H9 (cell line): ENCODE data around the gene TJAP1. TPM values are rescaled to one million over a fixed set of nuclear protein-coding genes. Genes with fewer than 3 reads are reported as not detected.

Source experiments
- DNase-seq: peaks from one replicate; pipeline ENCODE4 v3.0.0-alpha.2; 2017
- H2AFZ ChIP-seq: one replicate; pipeline ENCODE4 v1.6.1; 2013; ENCODE audit warnings: mild to moderate bottlenecking, low read length, control low read depth, moderate library complexity
- H2AK5ac ChIP-seq: 2 replicates; pipeline ENCODE4 v1.6.1; 2013; ENCODE audit warnings: low read length, control low read depth, mixed read lengths; ENCODE audit not compliant: insufficient read length
- H2BK120ac ChIP-seq: one replicate; pipeline ENCODE4 v1.6.1; 2013; ENCODE audit warnings: low read depth, mild to moderate bottlenecking, low read length, control low read depth, inconsistent platforms; ENCODE audit not compliant: poor library complexity, severe bottlenecking
- H2BK12ac ChIP-seq: 2 replicates; pipeline ENCODE4 v1.6.1; 2013; ENCODE audit warnings: low read length, control low read depth, mixed read lengths, low read depth; ENCODE audit not compliant: insufficient read length
- H2BK15ac ChIP-seq: 2 replicates; pipeline ENCODE4 v1.6.1; 2013; ENCODE audit warnings: low read depth, low read length, control low read depth
- H2BK20ac ChIP-seq: one replicate; pipeline ENCODE4 v1.6.1; 2013; ENCODE audit warnings: low read depth, mild to moderate bottlenecking, low read length, control low read depth, inconsistent platforms; ENCODE audit not compliant: poor library complexity, severe bottlenecking
- H2BK5ac ChIP-seq: 2 replicates; pipeline ENCODE4 v1.6.1; 2013; ENCODE audit warnings: low read length, control low read depth, mixed read lengths; ENCODE audit not compliant: insufficient read length
- H3K14ac ChIP-seq: 2 replicates; pipeline ENCODE4 v1.6.1; 2013; ENCODE audit warnings: low read length, control low read depth; ENCODE audit not compliant: insufficient read depth
- H3K18ac ChIP-seq: 2 replicates; pipeline ENCODE4 v1.6.1; 2013; ENCODE audit warnings: low read depth, mild to moderate bottlenecking, mixed read lengths, low read length, control low read depth; ENCODE audit not compliant: insufficient read length
- H3K23ac ChIP-seq: 2 replicates; pipeline ENCODE4 v1.6.1; 2013; ENCODE audit warnings: low read length, control low read depth, mixed read lengths, low read depth; ENCODE audit not compliant: insufficient read length
- H3K23me2 ChIP-seq: 2 replicates; pipeline ENCODE4 v1.6.1; 2013; ENCODE audit warnings: low read depth, mild to moderate bottlenecking, mixed read lengths, low read length, control low read depth; ENCODE audit not compliant: insufficient read length, poor library complexity, severe bottlenecking
- H3K27ac ChIP-seq: 2 replicates; pipeline ENCODE4 v1.5.1; 2013; ENCODE audit warnings: low read length, control low read depth, mixed read lengths, low read depth; ENCODE audit not compliant: insufficient read length
- H3K27me3 ChIP-seq: 2 replicates; pipeline ENCODE4 v1.6.1; 2013; ENCODE audit warnings: low read length, control low read depth, inconsistent platforms; ENCODE audit not compliant: insufficient read depth
- H3K4ac ChIP-seq: 2 replicates; pipeline ENCODE4 v1.6.1; 2013; ENCODE audit warnings: low read depth, mild to moderate bottlenecking, control low read depth, inconsistent platforms, low read length, moderate library complexity
- H3K4me1 ChIP-seq: 2 replicates; pipeline ENCODE4 v1.6.1; 2013; ENCODE audit warnings: low read length, control low read depth, inconsistent platforms; ENCODE audit not compliant: insufficient read depth
- H3K4me2 ChIP-seq: 2 replicates; pipeline ENCODE4 v1.6.1; 2013; ENCODE audit warnings: low read length, control low read depth, mixed read lengths; ENCODE audit not compliant: insufficient read length, insufficient read depth
- H3K56ac ChIP-seq: 2 replicates; pipeline ENCODE4 v1.6.1; 2013; ENCODE audit warnings: low read depth, mild to moderate bottlenecking, mixed read lengths, low read length, control low read depth; ENCODE audit not compliant: insufficient read length
- H3K79me1 ChIP-seq: 2 replicates; pipeline ENCODE4 v1.6.1; 2013; ENCODE audit warnings: low read depth, mild to moderate bottlenecking, moderate library complexity, low read length, control low read depth, inconsistent platforms; ENCODE audit not compliant: insufficient read depth, poor library complexity, severe bottlenecking
- H3K79me2 ChIP-seq: 2 replicates; pipeline ENCODE4 v1.6.1; 2013; ENCODE audit warnings: low read length, control low read depth, inconsistent platforms; ENCODE audit not compliant: insufficient read depth
- H3K9ac ChIP-seq: 2 replicates; pipeline ENCODE4 v1.6.1; 2013; ENCODE audit warnings: low read length, control low read depth, mixed read lengths; ENCODE audit not compliant: insufficient read length; ENCODE audit errors: extremely low read depth
- H3K9me3 ChIP-seq: one replicate; pipeline ENCODE4 v1.6.1; 2013; ENCODE audit warnings: low read depth, low read length, inconsistent platforms; ENCODE audit not compliant: control insufficient read depth
- H3T11ph ChIP-seq: one replicate; pipeline ENCODE4 v1.6.1; 2013; ENCODE audit warnings: mild to moderate bottlenecking, low read length, control low read depth, inconsistent platforms
- H4K20me1 ChIP-seq: one replicate; pipeline ENCODE4 v1.6.1; 2013; ENCODE audit not compliant: control insufficient read depth, insufficient read length, insufficient read depth
- H4K5ac ChIP-seq: 2 replicates; pipeline ENCODE4 v1.6.1; 2013; ENCODE audit warnings: low read depth, mild to moderate bottlenecking, mixed read lengths, low read length, control low read depth; ENCODE audit not compliant: insufficient read length
- H4K8ac ChIP-seq: replicated peaks from 2 replicates; pipeline ENCODE4 v1.6.1; 2013; ENCODE audit warnings: low read length, control low read depth, mixed read lengths, low read depth; ENCODE audit not compliant: insufficient read length
- H4K91ac ChIP-seq: 2 replicates; pipeline ENCODE4 v1.6.1; 2013; ENCODE audit warnings: low read depth, mild to moderate bottlenecking, moderate library complexity, mixed read lengths, low read length, control low read depth; ENCODE audit not compliant: insufficient read length
- H3K27ac Mint-ChIP-seq, 3 experiments: 2 replicates in 2 of 3; 3 replicates in 1 of 3; pipeline ENCODE4 v1.8.0; 2020 to 2021; ENCODE audit warnings: mixed read lengths in 3 of 3, mild to moderate bottlenecking in 1 of 3, moderate library complexity in 1 of 3
- H3K27me3 Mint-ChIP-seq: 2 replicates; pipeline ENCODE4 v1.8.0; 2021; ENCODE audit warnings: low read depth, mild to moderate bottlenecking, moderate library complexity, mixed read lengths
- H3K36me3 Mint-ChIP-seq, 3 experiments: 2 replicates in 2 of 3; 3 replicates in 1 of 3; pipeline ENCODE4 v1.8.0; 2020 to 2021; ENCODE audit warnings: low read depth in 3 of 3, mixed read lengths in 3 of 3; ENCODE audit not compliant: insufficient read depth in 1 of 3
- H3K4me1 Mint-ChIP-seq, 2 experiments: 2 replicates each; pipeline ENCODE4 v1.8.0; 2020; ENCODE audit warnings: mixed read lengths in 2 of 2
- H3K4me3 Mint-ChIP-seq, 2 experiments: 2 replicates in 1 of 2; 3 replicates in 1 of 2; pipeline ENCODE4 v1.8.0; 2020 to 2021; ENCODE audit warnings: mild to moderate bottlenecking in 2 of 2, mixed read lengths in 2 of 2, moderate library complexity in 1 of 2
- H3K9me3 Mint-ChIP-seq, 2 experiments: 2 replicates in 1 of 2; 3 replicates in 1 of 2; pipeline ENCODE4 v1.8.0; 2020; ENCODE audit warnings: mild to moderate bottlenecking in 2 of 2, mixed read lengths in 2 of 2, moderate library complexity in 1 of 2
- WGBS: extraction: QIAGEN DNeasy Blood & Tissue Kit; methylation state at CpG from one replicate; pipeline ENCODE4 v1.1.7; 2013; ENCODE audit warnings: missing lambda C conversion rate, low lambda C conversion rate, mixed read lengths; ENCODE audit not compliant: insufficient read length; ENCODE audit errors: extremely low coverage; 5-methylcytosine and 5-hydroxymethylcytosine counted together
- total RNA-seq: library from RNA; stranded (reverse); gene quantifications from 2 replicates; pipeline ENCODE4 v1.2.1, GENCODE V29; 2021
- TF ChIP-seq, protein P1 (sequence below): fragments of 200-600 bp; sonication (generic); conservative IDR thresholded peaks from 3 replicates; pipeline ENCODE4 v1.8.0; 2021; ENCODE audit warnings: antibody characterized with exemption, mild to moderate bottlenecking

TJAP1 gene
- total RNA-seq, 1 experiment from 2014 or later = 45.1 TPM

DNA sequence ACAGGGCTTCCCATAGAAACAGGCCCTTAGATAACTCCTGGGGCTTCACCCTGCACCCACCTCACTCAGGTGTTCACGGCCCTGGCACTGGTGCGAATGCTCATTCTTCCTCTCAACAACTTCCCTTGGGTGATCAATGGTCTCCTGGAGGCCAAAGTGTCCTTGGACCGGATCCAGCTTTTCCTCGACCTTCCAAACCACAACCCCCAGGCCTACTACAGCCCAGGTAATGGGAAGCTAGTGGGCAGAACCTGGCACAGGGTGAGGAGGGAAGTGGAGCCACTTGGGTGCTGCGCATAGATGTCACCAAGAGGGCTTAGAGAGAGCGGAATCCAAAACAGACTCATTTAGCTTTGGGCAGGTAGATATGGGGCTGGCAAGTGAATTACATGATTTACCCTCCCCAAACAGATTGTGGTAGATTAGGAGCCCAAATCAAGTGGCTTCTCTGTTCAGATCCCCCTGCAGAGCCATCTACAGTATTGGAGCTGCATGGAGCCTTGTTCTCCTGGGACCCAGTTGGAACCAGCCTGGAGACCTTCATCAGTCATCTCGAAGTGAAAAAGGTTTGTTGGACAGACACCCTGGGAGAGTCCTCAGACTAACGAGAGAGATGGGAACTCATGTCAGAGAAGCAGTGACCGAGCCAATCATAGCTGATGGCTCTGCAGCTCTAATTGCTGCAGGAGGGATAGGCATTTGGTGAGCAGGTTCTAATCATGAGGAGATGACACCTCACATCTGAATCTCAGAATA is 41.5 kb upstream of the TJAP1 start:
- no peaks in the 10 kb centered on the region for H3K9me3 Mint-ChIP-seq
- Histone ChIP-seq H2BK15ac (no peak overlapping the region), H4K8ac (no peak overlapping the region)

More for the DNA sequence above, 41.5 kb upstream of the TJAP1 start:
- Histone ChIP-seq H2BK20ac (no peak overlapping the region), H4K91ac (no peak overlapping the region), H3K23me2 (no peaks in the 10 kb centered on the region), H3K4ac (no peak overlapping the region), H3K23ac (no peak overlapping the region), H2BK120ac (no peak overlapping the region), H3K4me1 (no peaks in the 10 kb centered on the region), H3T11ph (no peak overlapping the region), H4K5ac (no peak overlapping the region), H3K18ac (no peak overlapping the region), H3K79me2 (no peaks in the 10 kb centered on the region), H2AK5ac (no peak overlapping the region), H3K56ac (no peak overlapping the region), H2AFZ (no peak overlapping the region), H2BK5ac (no peak overlapping the region), H3K79me1 (no peaks in the 10 kb centered on the region), H3K27ac (no peak overlapping the region), H3K9me3 (no peaks in the 10 kb centered on the region), H3K9ac (no peak overlapping the region), H3K14ac (no peak overlapping the region), H4K20me1 (no peaks in the 10 kb centered on the region), H2BK12ac (no peak overlapping the region), H3K4me2 (no peak overlapping the region), H3K27me3 (no peaks in the 10 kb centered on the region)
- no peak for DNase-seq
- Mint-ChIP-seq H3K36me3 (peaks cover 0 to 20% (median 2%) of the 10 kb centered on the region in 3 experiments; a peak in 6 of 7 replicates), H3K4me1 (no peaks in the 10 kb centered on the region), H3K4me3 (no peak overlapping the region), H3K27me3 (no peaks in the 10 kb centered on the region), H3K27ac (no peak overlapping the region; a peak in 1 of 7 replicates)
- WGBS = no CpG with 5 or more reads among the region's 9 CpGs
- TF ChIP-seq, protein P1, sequence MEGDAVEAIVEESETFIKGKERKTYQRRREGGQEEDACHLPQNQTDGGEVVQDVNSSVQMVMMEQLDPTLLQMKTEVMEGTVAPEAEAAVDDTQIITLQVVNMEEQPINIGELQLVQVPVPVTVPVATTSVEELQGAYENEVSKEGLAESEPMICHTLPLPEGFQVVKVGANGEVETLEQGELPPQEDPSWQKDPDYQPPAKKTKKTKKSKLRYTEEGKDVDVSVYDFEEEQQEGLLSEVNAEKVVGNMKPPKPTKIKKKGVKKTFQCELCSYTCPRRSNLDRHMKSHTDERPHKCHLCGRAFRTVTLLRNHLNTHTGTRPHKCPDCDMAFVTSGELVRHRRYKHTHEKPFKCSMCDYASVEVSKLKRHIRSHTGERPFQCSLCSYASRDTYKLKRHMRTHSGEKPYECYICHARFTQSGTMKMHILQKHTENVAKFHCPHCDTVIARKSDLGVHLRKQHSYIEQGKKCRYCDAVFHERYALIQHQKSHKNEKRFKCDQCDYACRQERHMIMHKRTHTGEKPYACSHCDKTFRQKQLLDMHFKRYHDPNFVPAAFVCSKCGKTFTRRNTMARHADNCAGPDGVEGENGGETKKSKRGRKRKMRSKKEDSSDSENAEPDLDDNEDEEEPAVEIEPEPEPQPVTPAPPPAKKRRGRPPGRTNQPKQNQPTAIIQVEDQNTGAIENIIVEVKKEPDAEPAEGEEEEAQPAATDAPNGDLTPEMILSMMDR = no peak
